ENCODE measurements around the gene CNTNAP2.

DNA sequence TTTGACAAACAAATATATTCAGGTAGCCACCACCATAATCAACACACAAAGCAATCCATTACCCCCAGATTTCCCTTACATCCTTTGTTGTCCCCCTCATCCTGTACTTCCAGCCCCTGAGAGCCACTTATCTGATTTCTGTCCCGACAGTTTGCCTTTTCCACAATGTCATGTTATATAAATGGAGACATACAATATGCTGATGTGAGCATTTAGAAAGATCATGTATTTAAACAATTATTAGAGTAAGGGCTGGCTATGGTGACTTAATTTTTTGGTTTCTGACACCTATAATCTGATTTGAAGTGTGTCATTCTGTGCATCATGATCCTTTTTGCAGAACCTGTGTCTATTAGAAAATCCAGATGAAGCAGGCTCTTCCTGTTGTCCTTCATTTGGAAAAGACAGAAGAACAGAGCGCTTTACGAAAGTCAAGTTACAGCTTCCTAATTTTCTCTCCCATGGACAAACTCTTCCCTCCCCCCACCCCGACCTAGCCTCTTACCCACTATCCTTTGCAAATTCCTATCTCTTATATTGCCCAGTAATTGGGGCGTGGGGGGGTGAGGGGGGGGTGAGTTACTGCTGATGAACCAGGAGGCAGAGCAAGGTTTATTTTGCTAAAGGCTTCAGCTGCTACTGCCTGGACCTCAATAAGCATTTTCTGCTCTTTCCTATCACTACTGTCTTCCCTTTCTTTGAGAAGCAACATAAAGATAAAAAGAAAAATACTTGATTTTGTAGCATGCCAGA lies 2221.6 kb downstream of the CNTNAP2 start:
- TF ChIP-seq, protein P1, sequence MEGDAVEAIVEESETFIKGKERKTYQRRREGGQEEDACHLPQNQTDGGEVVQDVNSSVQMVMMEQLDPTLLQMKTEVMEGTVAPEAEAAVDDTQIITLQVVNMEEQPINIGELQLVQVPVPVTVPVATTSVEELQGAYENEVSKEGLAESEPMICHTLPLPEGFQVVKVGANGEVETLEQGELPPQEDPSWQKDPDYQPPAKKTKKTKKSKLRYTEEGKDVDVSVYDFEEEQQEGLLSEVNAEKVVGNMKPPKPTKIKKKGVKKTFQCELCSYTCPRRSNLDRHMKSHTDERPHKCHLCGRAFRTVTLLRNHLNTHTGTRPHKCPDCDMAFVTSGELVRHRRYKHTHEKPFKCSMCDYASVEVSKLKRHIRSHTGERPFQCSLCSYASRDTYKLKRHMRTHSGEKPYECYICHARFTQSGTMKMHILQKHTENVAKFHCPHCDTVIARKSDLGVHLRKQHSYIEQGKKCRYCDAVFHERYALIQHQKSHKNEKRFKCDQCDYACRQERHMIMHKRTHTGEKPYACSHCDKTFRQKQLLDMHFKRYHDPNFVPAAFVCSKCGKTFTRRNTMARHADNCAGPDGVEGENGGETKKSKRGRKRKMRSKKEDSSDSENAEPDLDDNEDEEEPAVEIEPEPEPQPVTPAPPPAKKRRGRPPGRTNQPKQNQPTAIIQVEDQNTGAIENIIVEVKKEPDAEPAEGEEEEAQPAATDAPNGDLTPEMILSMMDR (IDR thresholded peaks at IDR 0.05), result no peak
- no peak for TF ChIP-seq POLR2A (IDR thresholded peaks at IDR 0.05)

Data from testis (tissue), 2 donors.